HT1080 (cell line): ENCODE results near the gene HEBP1. TPM values are rescaled to one million over a fixed set of nuclear protein-coding genes. Genes with fewer than 3 reads are reported as not detected.

Source experiments
- DNase-seq: peaks from one replicate; pipeline ENCODE4 v3.0.0-alpha.2; 2015; ENCODE audit warnings: low read depth
- total RNA-seq: library from RNA; depleted of rRNA; stranded (reverse); fragments of >200 nt; shearing (Covaris generic); gene quantifications from 2 replicates; pipeline ENCODE4 v1.2.3, GENCODE V29; 2014

The HEBP1 gene
- total RNA-seq, 1 experiment from 2014 or later, result 26.2 TPM

DNA sequence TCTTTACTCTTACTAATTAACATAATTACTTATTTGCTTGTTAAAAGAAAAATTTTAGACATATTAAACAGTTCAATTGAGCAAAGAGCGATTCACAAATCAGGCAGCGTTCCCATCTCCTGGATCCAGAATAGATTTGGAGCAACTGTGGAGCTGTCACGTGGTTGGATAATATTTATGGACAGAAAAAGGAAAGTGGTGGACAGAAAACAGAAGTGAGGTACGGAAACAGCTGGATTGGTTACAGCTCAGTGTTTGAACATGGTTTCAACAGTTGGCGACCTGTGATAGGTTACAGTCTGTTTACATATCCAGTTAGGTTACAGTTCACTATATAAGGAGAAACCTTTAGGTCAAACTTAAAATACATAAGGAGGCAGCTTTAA, 24.5 kb upstream of the HEBP1 start:
- DNase-seq, result no peak

- no peak for DNase-seq
Observed at GRCh38 chr12:13023811-13024530, 23.9 kb upstream of the HEBP1 start.

GRCh38 chr12:13022851-13023271, 22.8 kb upstream of the HEBP1 start:
- no peak for DNase-seq

- DNase-seq, result no peak
Observed at GRCh38 chr12:13011098-13011497, 11.0 kb upstream of the HEBP1 start.

DNA sequence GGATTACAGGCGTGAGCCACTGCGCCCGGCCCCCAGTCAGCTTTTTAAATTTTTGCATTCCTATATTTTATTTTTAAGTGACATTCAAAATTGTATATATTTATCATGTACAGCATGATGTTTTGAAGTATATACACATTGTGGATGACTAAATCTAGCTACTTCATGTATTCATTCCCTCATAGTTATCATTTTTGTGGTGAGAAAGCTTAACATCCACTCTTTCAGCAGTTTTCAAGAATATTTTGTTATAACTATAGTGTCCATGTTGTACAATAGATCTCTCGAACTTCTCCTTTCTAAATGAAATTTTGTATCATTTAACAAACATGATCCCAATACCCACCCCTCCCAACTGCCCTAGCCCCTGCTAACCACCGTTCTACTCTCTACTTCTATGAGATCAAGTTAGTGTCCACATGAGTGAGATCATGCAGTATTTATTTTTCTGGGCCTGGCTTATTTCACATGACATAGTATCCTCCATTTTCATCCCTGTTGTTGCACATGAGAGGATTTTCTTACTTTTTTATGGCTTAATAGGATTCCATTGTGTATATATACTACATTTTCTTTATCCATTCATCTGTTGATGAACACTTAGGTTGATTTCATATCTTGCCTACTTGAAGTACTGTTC, 8.8 kb upstream of the HEBP1 start:
- DNase-seq, result no peak

GRCh38 chr12:13007496-13008233, 7.6 kb upstream of the HEBP1 start:
- no peak for DNase-seq

GRCh38 chr12:13005649-13006048, 5.6 kb upstream of the HEBP1 start:
- no peak for DNase-seq

- no peak for DNase-seq
Observed at GRCh38 chr12:13004986-13005385, 4.9 kb upstream of the HEBP1 start.

GRCh38 chr12:13004361-13004760, 4.3 kb upstream of the HEBP1 start:
- no peak for DNase-seq

GRCh38 chr12:13002301-13003097, 2.4 kb upstream of the HEBP1 start:
- no peak for DNase-seq

DNA sequence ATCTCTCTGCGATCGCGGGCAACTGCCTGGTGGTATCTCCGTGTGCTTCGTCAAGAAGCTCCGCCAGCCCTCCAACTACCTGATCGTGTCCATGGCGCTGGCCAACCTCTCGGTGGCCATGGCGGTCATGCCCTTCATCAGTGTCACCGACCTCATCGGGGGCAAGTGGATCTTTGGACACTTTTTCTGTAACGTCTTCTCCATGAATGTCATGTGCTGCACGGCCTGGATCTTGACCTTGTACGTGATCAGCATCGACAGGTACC, 1.6 kb upstream of the HEBP1 start:
- no peak for DNase-seq

DNA sequence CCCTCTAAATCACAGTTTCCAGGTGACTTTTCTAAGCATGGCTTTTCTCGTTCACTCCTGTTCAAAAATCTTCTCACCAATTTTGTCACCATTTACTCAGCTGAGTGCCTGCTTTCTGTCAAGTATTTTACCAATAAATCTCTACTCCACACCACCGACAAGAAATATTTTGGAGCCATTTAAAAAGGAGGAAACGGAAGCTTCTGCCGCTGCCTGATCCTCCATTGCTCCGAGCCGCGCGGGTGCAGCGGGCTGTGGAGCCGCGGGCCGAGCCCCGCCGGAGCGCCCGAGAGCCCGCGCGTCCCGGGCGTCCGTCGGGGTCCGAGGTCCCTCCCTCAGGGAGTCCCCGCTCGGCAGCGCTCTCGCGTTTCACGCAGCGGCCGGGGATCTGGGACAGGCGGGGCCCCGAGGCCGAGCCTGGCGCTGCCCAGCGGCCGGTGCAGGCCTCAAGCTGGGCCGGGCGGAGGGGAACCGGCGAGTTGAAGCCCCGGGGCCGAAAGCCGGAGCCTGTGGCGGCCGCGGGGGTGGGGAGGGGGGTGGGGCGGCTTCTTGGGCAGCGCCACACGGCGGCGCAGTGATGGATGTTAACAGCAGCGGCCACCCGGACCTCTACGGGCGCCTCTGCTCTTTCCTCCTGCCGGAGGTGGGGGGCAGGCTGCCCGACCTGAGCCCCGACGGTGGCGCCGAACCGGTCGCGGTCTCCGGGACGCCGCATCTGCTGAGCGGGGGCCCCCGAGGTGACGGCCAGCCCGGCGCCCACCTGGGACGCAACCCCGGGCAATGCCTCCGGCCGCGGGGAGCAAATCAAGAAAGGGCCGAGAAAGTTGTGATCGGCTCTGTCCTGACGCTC, 1.1 kb upstream of the HEBP1 start:
- DNase-seq, result peak; percentile 52

DNA sequence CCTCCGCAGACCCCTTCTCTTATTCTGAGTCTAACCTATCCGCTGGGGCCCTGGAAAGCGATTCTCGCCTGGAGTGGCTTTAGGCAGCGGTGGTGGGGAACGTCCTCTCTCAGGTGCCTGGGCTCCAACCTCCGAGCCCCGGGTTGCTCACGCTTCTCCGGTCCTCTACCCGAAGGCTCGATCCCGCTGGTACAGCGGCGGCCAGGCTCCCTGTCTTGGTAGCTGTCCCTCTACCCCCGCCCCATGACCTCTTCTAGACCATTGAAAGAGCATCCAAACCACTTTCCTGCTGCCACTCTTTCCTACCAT, 505 bp upstream of the HEBP1 start:
- DNase-seq, result no peak

GRCh38 chr12:12999271-12999958, 650 bp downstream of the HEBP1 start:
- no peak for DNase-seq

GRCh38 chr12:12998248-12998647, 1.8 kb downstream of the HEBP1 start:
- no peak for DNase-seq

DNA sequence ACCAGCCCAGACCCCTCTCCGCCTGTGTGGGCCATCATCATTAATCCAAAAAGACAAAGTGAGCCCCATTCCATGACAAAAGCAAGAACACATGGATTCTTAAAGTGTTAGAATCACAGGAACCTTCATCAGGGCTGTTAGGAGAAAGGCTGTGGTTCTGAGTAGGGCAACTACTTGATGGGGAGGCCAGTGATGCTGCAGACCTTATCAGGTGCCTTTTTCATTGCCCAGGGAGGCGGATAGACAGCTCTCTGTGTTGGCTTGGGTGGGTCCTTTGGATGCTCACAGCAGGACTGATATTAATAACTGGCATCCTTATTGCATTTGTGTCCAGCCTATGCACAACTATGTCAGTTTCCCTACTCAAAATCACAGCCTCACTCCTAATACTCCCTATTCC, 2.3 kb downstream of the HEBP1 start:
- DNase-seq, result no peak

GRCh38 chr12:12997156-12997555, 2.9 kb downstream of the HEBP1 start:
- DNase-seq, result no peak

- no peak for DNase-seq
Observed at GRCh38 chr12:12996209-12996608, 3.9 kb downstream of the HEBP1 start.

DNA sequence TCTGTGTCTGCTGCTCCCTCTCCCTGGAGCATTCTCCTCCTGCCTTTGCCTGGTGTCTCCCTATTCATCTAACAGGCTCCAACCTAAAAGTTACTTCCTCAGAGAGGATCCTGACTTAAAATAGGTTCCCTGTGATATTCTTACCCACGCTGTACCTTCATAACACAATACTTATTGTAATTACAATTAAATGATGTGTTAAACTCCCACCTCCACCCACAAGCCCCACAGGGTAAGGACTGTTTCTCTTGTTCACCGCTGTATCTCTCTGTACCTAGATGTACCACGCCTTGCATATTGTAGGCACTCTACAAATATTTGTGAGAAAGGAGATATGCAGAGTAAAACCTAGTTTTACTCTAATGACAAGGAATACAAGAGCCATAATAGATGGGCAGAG, 5.0 kb downstream of the HEBP1 start:
- DNase-seq, result no peak

GRCh38 chr12:12993367-12993766, 6.7 kb downstream of the HEBP1 start:
- no peak for DNase-seq
